ENCODE data around the gene MINDY4B.

DNA sequence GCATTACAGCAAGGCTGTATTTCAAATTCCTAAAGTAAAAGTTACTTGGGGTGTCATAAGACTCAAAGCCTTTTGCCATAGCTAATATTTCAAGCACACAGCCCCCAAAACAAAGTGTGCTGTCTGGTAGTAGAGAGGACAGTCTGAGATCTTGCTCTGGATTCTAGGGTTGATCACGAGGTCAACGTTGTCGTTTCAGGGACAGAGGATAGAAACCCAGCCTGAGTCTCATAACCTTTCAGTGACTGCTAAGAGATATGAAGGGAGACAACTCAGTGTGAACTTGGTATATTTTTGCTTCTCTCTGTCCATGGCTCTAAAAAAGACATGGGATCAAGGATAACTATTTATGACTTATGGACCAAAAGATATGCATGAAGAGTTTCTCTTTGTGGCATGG is 25.6 kb upstream of the MINDY4B start:
- TF ChIP-seq GATA2 (IDR thresholded peaks at IDR 0.05; ENCODE audit: low read depth, low read length), result no peak
- TF ChIP-seq GATA3 (IDR thresholded peaks at IDR 0.05; ENCODE audit: low read depth, low read length), result no peak
